ENCODE data around the gene GRAMD4.
"Not testable (repeated sequence)": the region's sequence is repeated elsewhere in the genome, so short reads cannot be mapped to it uniquely, and the experiment has no call there.

Gene GRAMD4

DNA sequence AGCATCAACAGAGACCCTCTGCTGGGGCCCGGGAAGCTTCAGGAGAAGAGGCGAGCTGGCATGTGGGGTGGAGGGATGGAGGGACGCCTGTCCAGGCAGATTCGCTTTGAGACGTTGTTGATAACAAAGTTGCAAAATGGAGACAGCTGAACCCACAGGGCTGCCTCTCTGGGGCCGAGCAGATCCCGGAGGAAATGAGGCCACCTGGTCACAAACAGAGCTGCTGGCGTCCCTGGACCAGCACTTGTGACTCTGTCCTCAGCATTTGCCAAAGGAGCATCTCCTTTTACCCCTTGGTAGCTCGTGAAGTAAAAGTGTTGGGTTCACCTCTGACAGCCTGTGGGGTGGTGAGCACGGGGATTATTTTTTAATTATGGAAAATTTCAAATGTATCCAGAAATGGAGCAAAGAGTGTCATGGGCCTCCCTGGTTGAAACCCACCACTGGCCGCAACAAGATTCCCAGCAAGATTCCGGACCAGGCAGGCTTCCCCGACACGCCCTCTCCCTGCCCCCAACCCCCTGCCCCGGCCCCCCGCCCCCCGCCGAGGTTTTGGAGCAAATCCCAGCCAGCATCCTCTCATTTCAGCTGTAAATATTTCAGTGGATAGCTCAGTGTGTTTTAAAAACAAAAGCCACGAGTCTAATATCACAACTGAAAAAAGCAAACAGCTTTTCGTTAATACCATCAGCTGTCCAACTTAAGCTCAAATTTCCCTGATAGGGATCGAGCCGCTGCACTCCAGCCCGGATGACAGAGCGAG lies 20.3 kb downstream of the GRAMD4 start:
- no peak for DNase-seq

DNA sequence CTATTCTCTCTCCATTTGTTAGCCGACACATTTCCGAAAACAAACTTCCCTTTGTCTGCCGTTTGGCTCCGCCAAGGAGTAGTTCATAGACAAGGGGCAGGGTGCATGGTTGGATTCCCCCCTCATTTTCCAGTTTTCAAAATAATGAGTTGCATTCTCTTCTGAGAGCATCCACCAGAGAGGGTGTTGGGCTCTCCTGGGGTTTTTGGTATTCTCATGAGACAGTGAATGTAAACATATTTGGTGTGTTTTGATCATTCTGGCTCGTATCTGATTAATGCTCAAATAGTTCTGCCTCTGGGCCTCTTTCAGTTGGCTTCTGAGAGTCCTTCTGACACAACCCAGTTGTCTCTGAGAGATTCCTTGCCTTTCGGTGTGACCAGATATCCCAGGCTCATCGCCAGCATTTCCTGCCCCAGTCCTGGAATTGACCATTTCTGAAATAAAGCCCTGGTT lies 21.7 kb downstream of the GRAMD4 start:
- no peak for DNase-seq

DNA sequence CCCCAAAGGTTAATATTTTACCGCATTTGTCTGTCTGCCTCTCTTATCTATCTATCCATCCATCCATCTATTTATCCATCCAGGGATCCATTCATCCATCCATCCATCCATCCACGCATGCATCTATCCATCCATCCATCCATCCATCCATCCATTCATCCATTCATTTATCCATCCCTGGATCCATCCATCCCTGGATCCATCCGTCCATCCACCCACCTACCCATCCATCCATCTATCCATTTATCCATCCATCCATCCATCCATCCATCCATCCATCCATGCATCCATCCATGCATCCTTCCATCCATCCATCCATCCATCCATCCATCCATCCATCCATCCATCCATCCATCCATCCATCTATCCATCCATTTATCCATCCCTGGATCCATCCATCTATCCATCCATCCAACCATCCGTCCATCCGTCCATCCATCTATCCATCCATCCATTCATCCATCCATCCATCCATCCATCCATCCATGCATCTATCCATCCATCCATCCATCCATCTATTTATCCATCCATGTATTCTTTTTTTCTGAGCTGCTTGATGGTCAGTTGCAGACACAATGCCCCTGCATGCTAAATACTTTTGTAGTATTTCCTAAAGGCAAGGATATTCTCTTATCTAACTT lies 22.8 kb downstream of the GRAMD4 start:
- DNase-seq = not testable (repeated sequence)

DNA sequence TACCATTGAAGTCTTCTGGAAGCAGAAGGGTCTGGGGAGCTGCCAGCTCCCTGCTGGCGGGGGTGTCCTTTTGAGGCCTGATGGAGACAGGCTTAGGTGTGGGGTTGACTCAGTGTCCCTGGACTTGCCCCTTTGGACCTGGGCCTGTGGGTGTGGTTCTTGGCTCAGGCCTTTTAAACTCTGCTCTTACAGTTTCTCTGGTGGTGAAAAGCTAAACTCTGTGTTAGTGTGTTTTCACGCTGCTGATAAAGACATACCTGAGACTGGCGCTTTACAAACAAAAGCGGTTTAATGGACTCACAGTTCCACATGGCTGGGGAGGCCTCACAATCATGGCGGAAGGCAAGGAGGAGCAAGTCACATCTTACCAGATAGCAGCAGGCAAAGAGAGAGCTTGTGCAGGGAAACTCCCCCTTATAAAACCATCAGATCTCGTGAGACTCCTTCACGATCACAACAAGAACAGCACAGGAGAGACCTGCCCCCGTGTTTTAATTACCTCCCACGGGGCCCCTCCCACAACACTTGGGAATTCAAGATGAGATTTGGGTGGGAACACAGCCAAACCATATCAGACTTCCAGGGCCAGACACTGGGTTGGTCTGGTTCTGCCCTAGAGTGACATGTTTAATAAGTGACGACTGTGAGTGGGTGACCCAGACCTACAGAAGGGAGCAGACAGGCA lies 26.5 kb downstream of the GRAMD4 start:
- DNase-seq = no peak

DNA sequence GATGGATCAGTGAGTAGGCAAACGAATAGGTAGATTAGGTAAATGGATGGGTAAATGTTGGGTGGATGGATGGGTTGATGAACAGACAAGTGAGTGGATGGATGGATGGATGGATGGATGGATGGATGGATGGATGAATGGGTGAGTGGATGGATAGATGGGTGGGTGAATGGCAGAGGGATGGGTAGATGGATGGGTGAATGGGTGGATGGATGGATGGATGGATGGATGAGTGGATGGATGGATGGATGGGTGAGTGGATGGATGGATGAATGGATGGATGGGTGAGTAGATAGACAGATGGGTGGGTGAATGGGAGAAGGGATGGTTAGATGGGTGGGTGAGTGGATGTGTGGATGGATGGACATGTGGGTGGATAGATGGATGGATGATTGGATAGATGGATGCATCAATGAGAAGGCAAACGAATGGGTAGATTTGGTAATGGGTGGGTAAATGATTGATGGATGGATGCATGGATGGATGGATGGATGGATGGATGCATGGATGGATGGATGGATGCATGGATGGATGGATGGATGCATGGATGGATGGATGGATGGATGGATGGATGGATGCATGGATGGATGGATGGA lies 28.1 kb downstream of the GRAMD4 start:
- DNase-seq = not testable (repeated sequence)

DNA sequence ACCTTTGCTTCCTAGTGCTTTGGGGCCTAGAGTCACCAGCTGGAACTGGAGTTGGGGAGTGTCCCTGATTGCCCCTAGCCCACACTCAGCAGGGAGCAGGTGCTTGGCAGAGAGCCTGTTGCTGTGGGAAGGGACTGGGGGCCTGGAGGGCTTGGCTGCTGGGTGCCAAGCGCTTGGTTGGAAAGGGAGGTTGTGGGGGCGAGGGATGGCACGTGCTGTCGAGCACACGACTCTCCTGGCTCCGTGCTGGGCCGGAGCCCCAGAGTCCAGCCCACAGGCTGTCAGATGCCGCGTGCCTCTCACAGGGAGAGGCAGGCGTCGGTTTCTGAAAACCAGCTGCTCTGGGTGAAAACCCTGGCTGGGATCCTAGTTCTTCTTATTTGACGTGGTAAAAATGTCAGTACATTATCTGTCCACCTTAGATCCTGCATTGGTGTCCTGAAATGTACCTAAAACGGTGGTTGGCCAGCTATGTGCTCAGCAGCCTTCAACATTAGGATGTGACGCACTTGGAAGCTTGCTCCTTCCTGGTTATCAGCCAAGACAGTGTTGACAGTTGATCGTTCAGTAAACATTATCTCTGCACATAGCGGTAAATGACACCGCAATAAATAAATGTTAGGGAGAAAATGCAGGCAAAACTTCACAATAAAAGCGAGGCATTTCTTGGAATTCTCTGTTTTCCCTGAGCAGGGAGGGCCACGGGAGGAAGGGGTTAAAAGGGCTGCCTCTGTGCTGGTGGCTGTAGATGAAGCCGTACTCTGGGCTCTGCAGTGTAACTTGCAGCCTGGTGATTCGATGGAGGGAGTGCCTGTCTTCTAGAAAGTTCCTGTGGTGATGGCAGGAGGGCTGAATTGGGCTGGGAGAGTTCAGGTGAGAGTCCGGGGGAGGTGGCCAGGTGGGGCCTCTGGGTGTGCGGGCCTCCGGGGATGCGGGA lies 29.2 kb downstream of the GRAMD4 start:
- DNase-seq = no peak

DNA sequence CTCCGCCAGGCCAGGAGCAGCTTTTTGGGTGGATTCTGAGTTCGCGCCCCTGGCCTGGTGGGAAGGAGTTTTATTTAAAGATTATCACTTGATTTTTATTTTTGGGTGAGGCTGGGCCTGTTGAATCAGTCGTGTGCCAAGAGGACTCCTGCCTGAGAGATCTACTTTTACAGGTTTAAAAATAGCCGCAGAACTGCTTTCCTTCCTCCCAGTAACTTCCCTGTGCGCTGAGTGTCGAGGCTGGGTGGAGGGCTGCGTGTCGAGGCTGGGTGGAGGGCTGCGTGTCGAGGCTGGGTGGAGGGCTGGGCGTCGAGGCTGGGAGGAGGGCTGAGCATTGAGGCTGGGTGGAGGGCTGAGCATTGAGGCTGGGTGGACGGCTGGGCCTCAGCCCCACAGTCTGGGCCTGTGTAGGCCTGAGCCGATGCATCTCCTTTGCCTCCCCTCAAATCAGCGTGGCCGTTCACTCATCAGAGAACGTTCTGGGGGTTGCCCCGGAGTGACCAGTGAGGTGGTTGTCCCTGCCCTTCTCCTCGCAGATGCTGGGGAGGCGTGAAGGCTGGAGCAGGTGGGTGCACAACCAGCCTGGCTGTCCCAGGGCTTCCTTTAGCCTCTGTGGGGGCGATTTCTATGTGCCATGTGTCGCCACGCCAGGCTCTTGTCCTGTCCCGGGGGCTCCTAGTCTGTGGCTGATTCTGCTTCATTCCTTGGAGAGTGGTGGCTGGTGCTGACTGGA lies 30.1 kb downstream of the GRAMD4 start:
- DNase-seq = no peak

DNA sequence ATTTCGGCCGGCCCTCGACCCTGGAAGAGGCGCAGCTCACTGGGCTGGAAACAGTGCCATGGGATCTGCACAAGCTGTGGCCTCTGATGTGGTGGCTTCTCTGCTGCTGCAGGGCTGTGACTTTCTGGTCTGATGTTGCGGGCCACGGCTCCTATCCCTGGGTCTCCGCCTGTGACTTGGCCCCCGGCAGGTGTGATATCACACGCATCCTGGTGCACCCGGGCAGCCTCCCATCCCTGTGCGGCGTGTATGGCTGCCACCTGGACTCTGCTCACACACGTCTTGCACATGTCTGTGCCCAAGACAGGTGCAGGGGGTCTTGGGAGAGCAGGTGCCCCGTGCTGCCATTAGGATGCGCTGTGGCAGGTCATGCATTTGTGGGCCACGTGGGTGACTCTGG lies 31.1 kb downstream of the GRAMD4 start:
- no peak for DNase-seq

DNA sequence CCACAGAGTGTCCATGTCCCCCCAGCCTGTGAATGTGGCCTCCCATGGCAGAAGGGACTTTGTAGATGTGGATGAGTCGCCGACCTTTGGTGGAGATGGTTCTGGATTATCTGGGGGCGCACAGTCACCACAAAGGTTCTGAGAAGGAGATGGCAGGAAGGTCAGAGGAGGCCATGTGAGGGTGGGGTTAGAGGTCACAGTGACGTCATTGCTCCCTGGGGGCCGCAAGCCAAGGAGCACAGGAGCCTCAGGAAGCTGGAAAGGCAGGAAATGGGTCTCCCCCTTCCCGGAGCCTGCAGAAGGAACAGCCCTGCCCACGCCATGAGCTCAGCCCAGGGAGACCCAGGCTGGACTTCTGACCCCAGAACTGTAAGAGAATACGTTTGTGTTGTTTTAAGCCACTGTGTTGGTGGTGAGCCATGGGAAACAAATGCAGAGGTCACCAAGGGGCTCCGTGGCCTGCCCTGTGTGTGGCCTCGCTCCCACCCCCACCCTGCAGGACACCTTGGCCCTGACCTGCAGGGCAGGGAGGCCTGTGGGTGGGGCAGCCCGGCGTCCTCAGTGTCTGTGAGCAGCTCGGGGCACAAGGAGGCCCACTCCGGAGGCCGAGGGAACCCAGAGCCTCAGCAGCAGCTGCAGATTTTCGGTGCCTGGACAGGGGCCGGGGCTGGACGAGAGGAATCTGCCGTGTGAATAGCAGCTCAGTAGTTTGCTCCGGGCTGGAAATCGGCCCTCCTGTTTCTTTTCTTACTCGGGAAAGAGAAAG lies 32.1 kb downstream of the GRAMD4 start:
- no peak for DNase-seq

DNA sequence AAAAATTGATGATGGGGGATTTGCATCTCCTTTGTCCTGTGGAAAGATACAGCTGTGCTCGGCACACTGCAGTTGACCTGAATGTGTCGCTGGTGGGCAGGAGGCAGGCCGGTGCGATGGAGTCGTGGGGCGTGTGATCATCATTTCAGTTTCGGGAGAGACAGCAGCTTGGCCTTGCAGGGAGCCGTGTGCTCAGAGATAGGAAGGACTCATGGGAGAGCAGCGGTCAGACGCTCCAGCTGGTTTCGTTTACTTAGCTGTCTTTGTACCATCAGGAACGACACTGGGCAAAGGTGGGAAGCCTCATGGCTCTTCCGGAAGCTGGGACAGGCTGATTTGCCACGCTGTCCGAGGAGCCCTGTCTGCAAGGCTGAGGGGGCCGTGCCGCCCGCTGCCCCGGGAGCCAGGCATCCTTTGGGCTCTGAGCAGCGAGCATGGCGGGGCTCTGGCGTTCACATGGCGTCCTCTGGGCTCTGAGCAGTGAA lies 32.7 kb downstream of the GRAMD4 start:
- DNase-seq = no peak

DNA sequence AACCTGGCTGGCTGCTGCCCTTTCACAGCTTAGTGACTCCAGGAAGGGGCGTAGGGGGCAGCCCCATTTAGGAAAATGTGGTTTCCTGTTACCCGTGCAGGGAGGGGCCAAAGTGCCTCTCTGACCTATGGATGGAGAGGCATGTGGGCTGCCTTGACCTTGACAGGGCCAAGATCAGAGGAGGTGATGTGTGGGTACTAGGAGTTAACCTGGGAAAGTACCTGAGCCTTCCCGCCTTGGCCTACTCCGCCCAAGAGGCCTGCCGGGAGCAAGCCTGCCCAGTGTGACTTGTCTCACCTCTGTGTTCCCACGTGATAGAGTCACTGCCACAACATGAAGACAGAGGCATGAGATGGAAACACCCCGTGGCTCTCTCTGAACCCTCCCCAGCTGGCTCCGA lies 33.4 kb downstream of the GRAMD4 start:
- no peak for DNase-seq

DNA sequence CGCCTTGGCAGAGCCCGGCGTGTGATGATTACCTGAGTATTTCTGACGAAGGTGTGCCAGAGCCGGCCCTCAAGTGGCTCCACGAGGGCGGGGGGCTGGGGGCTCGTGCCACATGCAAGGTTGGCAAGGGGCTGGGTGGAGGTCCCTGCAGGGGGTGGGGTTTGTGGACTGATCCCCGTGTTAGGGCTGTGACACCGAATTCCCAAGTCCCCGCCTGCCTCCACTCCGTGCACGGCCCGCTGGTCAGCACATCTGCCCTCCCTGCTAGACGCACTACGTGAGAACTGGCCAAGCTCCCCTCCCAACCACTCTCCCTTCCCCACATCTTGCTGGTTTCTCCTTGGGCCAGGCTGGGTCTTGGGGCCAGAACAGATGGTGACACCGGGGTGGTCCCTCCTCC lies 34.2 kb downstream of the GRAMD4 start:
- no peak for DNase-seq

DNA sequence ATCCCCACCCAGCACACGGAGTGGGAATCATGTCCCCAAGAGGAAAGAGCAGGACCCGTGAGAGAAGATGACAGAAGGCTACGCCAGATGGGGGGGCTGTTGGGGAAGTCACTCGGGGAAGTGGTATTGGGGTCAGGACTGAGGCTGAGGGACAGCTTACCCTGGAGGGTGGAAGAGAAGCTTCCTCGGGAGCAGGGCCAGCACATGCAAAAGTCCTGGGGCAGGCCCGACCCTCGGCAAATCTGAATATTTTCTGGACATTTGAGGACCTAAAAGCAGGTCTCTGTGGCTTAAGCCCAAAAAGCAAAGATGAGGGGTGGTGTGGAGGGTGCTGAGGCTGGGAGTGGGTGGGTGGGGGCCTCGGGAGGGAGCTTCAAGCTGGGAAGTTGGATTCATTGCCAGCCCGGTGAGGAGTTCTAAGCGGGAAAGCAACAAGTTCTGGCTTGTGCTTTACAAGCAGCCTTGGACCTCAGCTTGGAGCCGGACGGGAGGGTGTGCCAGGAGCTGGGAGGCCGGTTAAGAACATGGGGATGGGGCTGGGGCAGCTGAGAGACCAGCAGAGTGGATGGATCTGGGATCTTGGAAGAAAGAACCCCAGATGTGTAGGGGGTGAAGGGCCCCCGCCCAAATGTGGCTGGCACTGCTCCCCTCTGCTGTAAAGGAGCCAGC lies 34.9 kb downstream of the GRAMD4 start:
- DNase-seq = no peak

DNA sequence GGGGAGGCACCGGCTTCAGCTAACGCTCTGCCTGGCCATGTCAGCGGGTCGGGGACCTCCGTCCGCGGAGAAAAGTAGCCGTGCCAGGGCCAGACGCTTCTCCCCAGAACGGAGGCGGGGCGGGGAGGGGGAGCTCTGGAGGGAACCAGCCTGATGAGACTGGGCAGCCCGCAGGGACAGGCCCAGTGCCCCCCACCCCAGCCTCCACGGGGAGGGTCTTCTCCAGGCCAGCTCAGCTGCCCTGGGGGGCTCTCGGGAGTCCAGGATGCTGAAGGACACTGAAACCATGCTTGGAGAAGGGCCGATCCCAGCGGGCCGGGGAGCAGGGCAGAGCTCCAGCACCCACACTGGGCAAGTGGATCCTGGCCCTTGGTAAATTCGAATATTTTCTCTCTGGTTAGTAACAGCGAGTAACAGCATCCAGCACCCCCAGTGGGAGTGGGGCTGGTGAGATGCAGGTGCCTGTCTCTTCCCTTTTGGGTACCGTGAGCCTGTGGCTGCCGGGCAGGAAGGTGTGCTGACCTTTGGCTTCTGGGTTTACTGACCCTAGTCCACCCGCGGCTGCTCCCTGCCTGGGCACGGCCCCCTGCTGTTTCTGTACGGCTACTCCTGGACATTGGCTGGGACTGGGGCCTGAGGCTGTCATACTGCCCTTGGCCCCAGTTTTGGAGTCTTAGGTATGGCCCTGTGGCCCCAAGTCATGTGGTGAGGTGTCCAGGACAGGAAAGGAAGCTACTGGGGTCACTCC lies 35.8 kb downstream of the GRAMD4 start:
- DNase-seq = no peak

DNA sequence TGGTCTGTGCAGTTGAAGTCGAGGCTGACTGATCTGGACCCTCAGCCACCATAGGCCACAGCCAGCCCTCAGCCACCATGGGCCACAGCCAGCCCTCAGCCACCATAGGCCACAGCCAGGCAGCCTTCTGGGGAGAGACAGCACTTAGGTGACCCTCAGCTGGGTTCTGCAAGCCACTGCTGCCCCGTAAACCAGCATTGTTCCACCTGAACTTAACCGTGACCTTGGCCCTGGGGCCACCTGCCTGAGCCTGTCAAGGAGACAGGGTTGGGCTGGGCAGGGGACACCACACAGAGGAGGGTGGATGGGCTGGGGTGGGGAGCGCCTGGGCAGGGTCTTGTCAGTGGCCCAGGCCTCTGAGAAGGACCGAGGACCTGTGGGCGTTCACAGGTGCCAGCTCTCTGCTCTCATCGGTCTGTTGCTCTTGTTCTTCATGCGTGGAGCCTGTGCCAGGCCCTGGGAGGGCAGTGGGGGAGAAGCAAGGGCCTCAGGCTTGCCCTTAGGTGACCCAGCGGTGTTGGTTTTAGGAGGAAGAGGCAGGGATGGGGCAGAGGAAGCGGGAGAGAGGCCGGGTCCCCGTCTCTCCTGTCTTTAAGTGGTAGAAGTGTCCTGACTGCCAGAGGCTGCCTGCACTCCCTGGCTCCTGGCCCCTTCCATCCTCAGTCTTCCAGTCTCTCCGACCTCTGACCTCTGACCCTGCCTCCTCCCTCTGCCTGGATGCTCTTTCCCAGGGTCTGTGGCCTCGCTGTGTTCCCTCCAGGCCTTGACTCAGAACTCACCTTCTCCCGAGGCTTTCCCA lies 36.9 kb downstream of the GRAMD4 start:
- no peak for DNase-seq

DNA sequence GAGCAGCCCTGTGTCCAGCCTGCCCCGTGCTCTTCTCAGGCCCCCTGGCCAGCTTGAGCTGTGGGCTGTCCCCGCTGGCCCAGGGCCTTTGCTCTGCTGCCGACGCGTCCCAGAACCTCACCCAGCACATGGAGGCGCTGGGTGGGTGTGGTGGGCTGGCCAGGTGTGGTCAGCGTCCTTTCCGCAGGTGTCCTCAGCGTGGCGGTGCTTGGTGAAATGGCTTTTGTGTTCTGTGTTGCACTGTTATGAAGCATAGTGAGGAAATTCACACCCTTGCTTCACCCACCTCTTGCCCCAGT lies 37.4 kb downstream of the GRAMD4 start:
- no peak for DNase-seq

DNA sequence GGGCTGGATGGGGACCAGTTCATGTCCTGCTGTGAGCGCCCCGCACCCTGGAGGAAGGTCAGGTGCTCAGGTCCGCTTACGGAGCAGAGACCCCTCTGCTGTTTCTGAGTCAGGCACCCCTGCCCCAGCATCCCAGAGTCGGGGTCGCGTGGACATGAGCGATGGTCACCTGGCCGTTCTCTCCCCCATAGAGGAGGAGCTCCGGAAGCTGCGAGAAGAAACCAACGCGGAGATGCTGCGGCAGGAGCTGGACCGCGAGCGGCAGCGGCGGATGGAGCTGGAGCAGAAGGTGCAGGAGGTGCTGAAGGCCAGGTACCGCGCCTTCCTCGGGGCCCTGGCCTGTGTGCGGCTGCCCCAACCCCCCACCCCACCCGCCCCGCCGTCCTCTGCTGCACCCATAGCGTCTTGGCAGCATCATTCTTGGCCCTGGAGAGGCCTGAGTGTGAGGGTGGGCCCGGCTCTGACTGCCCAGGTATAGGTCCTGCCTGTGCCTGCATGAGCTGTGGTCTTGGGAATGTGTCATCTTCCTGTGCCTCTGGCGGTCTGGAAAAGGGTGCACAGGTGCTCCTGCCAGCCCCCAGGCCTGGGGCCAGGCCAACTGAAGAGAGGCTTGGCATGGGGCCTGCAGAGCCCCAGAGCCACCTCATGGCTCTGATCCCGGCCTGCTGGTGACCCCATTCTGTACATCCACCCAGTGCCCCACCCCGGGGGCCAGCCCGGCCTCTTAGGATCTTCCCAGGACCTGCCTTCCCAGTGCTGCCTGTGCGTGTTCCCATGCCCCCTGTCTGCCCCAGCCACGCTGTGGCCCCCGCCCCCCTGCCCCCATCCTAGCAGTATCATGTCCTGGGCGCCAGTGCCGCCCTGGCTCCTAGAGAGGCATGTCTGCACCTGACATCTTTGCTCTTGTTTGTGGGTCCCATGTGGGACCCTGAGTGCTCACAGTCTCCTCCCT lies 38.1 kb downstream of the GRAMD4 start:
- no peak for DNase-seq

All from GF-D8 (cell line).